HG02938 (cell line): Measurements from ENCODE around the gene HMCN1.

Experiments used
- ATAC-seq: cut with Tn5 transposase; IDR thresholded peaks from one replicate; pipeline ENCODE4 v1.9.1; 2021; ENCODE audit warnings: mild to moderate bottlenecking, moderate library complexity; ENCODE audit not compliant: unreplicated experiment

HMCN1 gene

DNA sequence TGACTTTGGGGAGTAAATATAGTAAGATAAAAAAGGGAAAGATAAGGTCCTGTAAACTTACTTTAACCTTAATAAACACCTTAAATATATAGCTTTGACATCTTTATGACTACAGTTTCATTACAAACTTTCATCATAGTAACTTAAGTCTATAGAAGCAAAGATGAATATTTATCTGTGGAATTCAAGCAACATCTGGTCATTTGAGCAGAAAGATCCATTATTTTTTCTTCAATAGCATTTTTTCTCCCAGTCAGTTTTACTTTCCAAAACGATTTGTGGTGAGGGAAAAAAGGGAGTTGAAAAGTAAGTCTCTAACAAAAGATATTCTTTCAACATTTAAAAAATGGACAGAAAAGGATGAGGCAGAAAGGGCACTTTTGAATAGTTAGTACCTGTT is 69.0 kb downstream of the HMCN1 start:
- ATAC-seq: no peak

DNA sequence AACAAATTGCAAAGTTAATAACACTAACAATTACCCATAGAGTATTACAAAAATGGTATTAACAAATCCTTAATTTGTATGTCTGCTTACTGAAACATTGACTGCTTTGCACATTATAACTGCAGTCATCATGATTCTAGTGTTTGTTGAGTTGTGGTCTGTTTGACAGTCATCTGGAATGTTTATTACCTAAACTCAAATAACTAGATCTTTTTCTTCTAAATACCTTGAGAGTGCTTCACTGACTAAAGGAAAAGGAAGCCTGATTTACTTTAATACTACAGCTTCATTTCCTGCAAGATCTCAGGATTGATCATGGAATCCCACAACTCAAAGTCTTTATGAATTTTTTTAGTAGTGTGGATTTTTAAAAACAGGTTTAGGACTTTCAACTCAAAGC is 70.0 kb downstream of the HMCN1 start:
- no peak for ATAC-seq

DNA sequence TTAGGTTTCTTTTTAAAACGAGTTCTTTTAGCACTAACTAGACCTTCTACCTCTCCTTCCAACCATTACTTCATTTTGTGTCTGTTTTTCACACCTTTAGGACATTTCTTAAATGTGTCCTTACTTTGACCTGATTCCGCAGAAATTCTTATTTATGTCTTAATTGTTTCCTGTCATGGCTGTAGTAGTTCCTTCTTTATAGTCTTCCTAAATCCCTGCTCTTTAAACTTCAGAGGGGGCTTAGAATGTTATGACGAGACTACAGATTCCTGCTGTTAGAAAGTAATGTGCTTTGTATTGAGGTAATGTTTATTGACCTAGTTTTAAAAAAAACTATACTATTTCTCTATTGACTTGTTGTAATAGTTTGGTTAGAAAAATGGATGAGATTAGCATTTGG is 70.4 kb downstream of the HMCN1 start:
- ATAC-seq: no peak

DNA sequence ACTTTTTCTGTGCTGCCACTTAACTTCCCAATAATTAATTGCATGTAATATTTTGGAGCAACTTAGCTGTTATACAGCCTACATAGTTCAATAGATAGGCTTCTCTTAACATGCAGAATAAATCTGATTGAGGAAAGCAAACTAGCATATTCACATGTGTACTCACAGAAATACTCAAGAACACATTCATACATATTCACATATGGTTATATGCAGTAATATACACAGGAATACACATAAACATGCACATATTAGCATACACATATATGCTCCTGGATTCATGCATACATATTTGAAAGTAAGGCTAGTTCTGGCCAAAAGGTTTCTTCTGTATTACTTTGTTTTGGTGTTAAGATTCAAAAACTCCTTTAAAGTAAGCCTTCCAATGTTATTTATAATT is 73.1 kb downstream of the HMCN1 start:
- no peak for ATAC-seq

DNA sequence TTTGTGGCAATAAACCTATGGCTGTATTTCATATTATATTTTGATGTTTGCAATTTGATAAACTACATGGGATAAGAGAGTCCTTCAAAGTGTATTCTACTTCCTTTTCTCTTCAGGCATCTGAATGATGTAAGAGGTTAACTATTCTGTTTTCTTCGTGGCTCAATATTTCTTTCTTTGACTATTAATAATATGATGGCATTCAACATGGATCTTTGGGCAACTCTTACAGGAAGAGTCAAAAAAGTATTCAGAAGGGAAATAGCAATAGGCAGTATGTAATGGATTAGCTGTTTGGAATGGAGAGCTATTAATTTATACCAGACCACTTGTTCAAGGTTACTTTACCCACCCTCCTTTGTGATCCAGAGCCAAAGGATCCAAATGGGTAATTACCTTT is 74.4 kb downstream of the HMCN1 start:
- no peak for ATAC-seq

- no peak for ATAC-seq
These were observed 77.0 kb downstream of the HMCN1 start for GRCh38 chr1:185811073-185811709.

DNA sequence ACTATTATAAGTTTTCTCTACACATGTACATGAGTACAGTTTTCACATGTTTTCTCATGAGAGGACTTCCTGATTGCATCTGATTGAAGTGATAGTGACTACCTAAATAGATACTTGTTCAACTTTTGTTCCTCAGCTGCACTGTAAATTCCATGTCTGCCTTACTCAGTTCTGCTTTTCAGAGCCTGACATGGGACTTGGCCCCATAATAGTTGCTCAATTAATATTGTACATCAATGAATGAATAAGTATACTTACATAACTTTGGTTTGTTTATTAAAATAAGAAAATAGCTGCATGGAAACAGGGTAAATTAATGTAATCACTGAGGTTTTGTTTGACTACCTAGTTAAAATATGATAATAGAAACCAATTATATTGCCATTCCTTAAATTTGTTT is 78.7 kb downstream of the HMCN1 start:
- no peak for ATAC-seq

DNA sequence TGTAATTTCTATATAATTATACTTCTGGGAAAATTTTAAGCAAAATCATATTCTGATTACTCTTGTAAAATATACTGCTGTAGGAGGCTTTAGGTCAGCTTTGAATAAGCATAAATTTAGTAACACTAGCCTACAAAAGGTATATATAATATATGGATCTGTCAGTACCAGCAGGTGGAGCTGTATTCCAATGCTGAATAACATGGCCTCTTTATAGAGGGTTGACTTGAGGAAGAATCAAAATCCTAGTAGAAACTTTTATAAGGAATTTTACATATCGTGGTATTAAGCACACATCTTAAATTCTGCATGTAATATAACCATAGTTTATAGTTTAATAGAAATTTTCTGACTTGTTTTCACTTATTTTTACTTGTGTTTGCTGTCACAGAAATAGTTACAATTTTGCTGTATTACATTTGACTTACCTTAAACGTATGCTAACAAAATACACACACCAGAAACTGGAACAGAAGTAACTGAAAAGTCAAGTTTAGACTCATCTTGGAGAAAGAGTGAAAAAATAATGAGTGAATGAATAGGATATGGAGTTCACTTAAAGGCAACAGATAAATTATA is 79.3 kb downstream of the HMCN1 start:
- no peak for ATAC-seq

DNA sequence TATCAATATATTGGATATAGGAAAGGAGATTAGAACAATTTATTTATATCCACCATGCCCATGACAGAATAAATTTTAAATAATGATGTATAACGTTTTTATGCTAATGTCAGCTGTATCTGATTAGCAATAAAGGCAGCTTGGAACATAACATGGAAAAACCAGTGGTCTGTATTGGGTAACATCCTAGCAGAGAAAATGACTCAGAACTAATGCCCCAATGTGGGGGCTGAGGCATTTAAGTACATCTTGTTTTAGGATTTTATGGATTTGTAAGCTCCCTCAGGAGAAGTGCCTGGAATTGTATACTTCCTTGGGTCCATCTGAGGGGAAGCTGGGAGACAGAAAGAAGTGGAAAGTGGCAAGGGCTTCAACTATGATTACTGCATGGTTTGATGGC is 82.3 kb downstream of the HMCN1 start:
- ATAC-seq: no peak

DNA sequence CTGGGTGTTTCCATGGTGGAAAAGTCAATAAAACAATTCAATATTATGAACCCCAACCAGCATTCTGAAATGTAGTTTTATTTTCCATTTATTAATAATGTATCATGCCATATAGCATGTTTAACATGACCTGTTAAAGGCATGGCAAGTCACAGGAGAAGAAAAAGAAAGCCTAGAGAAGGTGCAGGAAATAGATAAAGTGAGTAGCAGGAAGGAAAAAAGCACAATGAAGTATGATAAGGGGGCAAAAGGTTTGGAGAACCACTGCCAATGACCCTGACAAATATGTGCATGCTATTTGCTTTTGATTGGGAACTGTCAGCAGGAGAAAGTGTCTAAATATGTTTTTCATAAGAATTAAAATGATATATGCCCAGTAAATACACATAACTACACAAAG is 85.6 kb downstream of the HMCN1 start:
- no peak for ATAC-seq

GRCh38 chr1:185821612-185822385 is 87.6 kb downstream of the HMCN1 start:
- no peak for ATAC-seq

DNA sequence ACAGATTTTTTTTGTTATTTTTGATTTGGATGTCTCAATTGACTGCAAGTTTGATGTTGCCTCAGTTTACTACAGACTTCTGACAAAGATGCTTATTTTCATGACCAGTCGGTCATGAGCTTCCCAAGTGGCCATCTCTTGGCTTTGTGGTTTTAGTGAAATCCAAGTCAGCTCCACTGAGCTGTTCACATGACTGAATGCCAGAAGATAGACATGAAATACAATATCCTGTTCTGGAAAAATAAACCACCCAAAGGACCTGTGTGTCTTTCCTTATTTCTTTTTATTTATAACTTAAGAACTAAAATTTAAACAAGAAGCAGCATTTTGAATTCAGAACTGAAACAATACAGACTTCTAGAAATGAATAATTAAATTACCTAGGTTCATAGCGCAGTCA is 89.3 kb downstream of the HMCN1 start:
- no peak for ATAC-seq

DNA sequence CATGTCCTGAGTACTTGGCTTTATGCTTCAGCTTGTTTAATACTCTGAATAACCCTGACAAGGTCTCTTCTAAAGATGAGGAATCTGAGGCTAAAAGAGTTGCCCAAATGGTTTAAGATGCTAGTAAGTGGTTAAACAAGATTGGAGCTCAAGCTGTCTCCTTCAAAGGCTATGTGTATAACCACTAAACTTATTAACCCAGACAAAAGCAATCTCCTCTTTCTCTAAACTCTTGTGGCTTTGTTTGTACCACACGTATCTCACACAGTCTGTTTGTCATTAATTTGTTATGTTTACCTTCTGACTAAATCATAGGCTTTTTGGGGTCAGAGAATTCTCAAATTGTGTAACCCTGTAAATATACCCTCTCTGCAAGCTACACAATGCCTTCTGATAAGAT is 89.9 kb downstream of the HMCN1 start:
- ATAC-seq: no peak

GRCh38 chr1:185825556-185825955 is 91.4 kb downstream of the HMCN1 start:
- no peak for ATAC-seq

DNA sequence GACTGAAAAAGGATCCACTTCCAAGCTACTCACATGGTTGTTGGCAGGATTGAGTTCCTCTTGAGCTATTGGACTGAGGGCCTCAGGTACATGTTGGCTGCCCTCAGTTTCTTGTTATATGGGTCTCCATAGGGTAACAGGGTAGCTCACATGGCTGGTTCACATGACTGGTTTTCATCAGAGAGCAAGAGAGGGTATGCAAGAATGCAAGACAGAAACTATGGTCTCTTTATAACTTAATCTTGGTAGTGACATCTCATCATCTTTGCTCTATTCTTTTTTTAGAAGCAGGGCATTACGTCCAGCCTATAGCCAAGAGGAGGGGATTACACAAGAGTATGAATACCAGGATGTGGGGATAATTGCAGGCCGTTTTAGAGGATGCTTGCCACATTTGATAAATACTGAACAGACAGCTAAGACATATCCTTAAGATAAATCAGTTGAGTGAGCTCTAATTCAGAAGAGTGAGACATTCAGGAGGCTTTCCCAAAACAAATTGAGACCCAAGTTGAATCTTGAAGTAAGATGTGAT is 100.2 kb downstream of the HMCN1 start:
- ATAC-seq: no peak

- ATAC-seq: no peak
These were observed 101.0 kb downstream of the HMCN1 start for GRCh38 chr1:185835191-185835590.

DNA sequence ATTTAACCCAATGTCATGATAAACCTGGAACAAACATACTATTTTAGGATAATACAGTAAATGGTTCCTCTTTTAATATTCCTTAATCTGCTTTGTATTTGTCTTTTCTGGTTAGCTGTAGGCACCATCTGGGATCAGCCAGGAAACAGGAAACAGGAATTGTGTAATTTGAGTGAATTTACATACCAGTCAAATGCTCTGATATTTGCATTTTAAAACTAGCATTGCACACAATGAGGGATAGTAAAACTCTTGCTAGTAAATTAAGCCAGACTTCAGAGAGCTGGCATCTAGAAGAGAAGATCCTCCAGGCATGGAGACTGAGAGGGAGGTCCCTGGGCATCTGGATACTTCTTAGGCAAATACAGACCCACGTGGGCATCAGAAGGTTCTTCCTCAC is 103.5 kb downstream of the HMCN1 start:
- ATAC-seq: no peak

DNA sequence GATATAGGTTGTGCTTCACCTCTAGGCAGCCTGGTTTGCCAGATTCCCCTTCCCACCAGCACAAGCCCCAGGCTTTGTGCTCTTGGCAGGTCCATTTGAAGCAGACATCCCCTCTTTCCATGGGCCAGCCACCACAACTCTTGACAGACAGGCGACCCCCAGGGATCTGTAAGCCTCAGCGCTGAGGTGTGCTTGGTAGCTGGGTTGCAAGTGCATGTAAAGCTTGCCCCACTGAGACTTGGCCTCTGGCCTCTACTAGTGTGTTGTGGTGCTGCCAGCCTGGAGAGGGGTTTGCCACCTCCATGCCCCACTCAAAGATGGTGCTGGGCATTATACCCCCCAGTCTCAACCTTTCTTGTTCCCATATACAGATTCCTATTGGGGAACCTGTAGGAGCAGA is 103.9 kb downstream of the HMCN1 start:
- no peak for ATAC-seq

GRCh38 chr1:185840880-185841279 is 106.7 kb downstream of the HMCN1 start:
- ATAC-seq: no peak

GRCh38 chr1:185843297-185843869 is 109.2 kb downstream of the HMCN1 start:
- no peak for ATAC-seq

GRCh38 chr1:185843986-185844385 is 109.8 kb downstream of the HMCN1 start:
- no peak for ATAC-seq
